Measurements from ENCODE around the gene UBIAD1.

UBIAD1 gene

DNA sequence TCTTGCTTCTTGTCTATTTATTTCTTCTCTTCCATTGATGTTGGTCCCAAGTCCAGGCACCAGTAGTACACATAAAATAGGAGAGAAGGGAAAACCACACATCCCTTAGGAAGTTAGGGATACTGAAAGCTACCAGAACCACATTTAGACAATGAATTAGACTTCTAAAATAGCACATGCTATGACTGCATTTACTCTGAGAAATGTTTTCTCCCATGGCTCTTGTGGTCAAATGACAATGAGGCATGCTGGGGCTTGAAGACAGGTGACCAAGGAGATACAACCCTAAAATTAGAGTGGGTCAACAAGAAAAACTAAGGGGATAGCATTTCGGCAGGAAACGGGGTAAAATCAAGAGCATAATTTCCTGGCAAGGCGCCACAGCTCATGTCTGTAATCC, 27.8 kb upstream of the UBIAD1 start:
- TF ChIP-seq ZFX (IDR thresholded peaks at IDR 0.05; ENCODE audit: borderline replicate concordance) (no peak), CTCF (IDR thresholded peaks at IDR 0.05) (no peak)
- no peak overlapping the region for H3K27ac ChIP-seq

GRCh38 chr1:11245904-11246719, 26.9 kb upstream of the UBIAD1 start:
- no peak for TF ChIP-seq CTCF (IDR thresholded peaks at IDR 0.05)
- no peak for TF ChIP-seq ZFX (IDR thresholded peaks at IDR 0.05; ENCODE audit: borderline replicate concordance)
- H3K27ac ChIP-seq, result no peak overlapping the region; the same call in 1 of the 2 replicates

DNA sequence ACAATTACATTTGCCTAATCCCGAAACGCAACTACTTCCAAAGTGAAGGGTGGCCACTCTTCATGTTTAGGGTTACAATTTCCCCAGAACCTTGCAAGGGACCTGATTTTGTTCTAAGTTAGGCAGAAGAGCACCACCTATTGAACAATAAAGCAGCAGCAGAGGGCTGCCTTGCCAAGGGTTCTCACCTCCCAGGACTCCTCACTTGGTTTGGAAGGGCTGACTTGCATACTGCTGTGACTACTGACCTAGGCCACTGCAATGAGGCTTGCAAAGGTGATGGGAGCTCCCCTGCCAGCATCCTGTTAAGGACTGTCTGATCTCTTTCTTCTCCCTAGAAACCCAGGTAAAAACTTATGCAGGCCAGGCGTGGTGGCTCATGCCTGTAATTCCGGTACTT, 24.8 kb upstream of the UBIAD1 start:
- TF ChIP-seq CTCF (IDR thresholded peaks at IDR 0.05), result 0 out of 2 replicates have a peak, but pooled peaks have one; percentile 6
- no peak for TF ChIP-seq ZFX (IDR thresholded peaks at IDR 0.05; ENCODE audit: borderline replicate concordance)
- no peak overlapping the region for H3K27ac ChIP-seq

- TF ChIP-seq ZFX (IDR thresholded peaks at IDR 0.05; ENCODE audit: borderline replicate concordance) (no peak), CTCF (IDR thresholded peaks at IDR 0.05) (no peak)
- H3K27ac ChIP-seq, result peak overlapping the region; percentile 33; the same call in 1 of the 2 replicates
Measured at GRCh38 chr1:11252538-11252937, 20.5 kb upstream of the UBIAD1 start.

- no peak for TF ChIP-seq CTCF (IDR thresholded peaks at IDR 0.05)
- no peak for TF ChIP-seq ZFX (IDR thresholded peaks at IDR 0.05; ENCODE audit: borderline replicate concordance)
Measured at GRCh38 chr1:11253226-11253625, 19.8 kb upstream of the UBIAD1 start.

DNA sequence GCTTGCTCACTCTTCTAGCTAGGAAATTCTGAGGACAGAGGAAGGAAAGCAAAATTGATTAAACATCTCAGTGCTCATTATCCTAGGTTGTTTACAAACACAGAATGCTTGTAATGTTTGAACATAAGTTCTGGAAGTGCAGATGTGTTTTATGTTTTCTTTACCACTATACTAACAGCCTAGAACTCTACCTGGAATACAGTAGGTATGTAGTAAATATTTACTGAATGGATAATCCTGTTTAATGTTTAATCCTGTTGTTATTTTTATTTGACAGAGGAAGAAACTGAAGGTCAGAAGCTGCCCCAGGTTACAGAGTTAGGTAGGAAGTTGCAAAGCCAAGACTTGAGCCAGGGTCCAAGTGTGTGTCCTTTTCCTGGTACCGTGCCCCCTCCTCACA, 16.7 kb upstream of the UBIAD1 start:
- TF ChIP-seq ZFX (IDR thresholded peaks at IDR 0.05; ENCODE audit: borderline replicate concordance) (no peak), CTCF (IDR thresholded peaks at IDR 0.05) (no peak)
- H3K27ac ChIP-seq, result peak overlapping the region; percentile 91

More at GRCh38 chr1:11253226-11253625, 19.8 kb upstream of the UBIAD1 start:
- H3K27ac ChIP-seq, result peak overlapping the region; percentile 33; the same call in 1 of the 2 replicates
